GM23338 (cell line): ENCODE measurements around the gene DYSF. TPM values are rescaled to one million over a fixed set of nuclear protein-coding genes. Genes with fewer than 3 reads are reported as not detected.

ENCODE experiments used
- ATAC-seq: fragments of 200-7000 bp; cut with Tn5 transposase; 3 replicates; pipeline ENCODE4 v1.9.1; 2020
- DNase-seq: peaks from one replicate; pipeline ENCODE4 v3.0.0-alpha.2; 2015; ENCODE audit warnings: low spot score
- H2AFZ ChIP-seq: fragments of 200-600 bp; sonication (generic); 2 replicates; pipeline ENCODE4 v1.8.0; 2016; ENCODE audit warnings: antibody characterized with exemption, mild to moderate bottlenecking, moderate library complexity
- H3F3A ChIP-seq: fragments of 200-600 bp; sonication (generic); replicated peaks from 2 replicates; pipeline ENCODE4 v1.8.0; 2017; ENCODE audit warnings: antibody characterized with exemption, mixed run types, low read depth
- H3K27ac ChIP-seq: fragments of 200-600 bp; sonication (generic); 2 replicates; pipeline ENCODE4 v1.6.1; 2016; ENCODE audit warnings: low read depth
- H3K27me3 ChIP-seq: fragments of 200-600 bp; sonication (generic); 2 replicates; pipeline ENCODE4 v1.8.0; 2016; ENCODE audit warnings: mild to moderate bottlenecking, mixed run types, moderate library complexity; ENCODE audit not compliant: insufficient read depth
- H3K36me3 ChIP-seq: fragments of 200-600 bp; sonication (generic); 2 replicates; pipeline ENCODE4 v1.8.0; 2016; ENCODE audit warnings: mild to moderate bottlenecking; ENCODE audit not compliant: insufficient read depth
- H3K4me1 ChIP-seq: fragments of 200-600 bp; sonication (generic); 2 replicates; pipeline ENCODE4 v1.8.0; 2016; ENCODE audit warnings: mild to moderate bottlenecking, moderate library complexity; ENCODE audit not compliant: insufficient read depth
- H3K4me2 ChIP-seq: fragments of 200-600 bp; sonication (generic); 2 replicates; pipeline ENCODE4 v1.7.1; 2017; ENCODE audit warnings: mixed run types
- H3K4me3 ChIP-seq: fragments of 200-600 bp; sonication (generic); 2 replicates; pipeline ENCODE4 v1.6.1; 2016; ENCODE audit warnings: mixed run types
- H3K79me2 ChIP-seq: fragments of 200-600 bp; sonication (generic); replicated peaks from 2 replicates; pipeline ENCODE4 v1.8.0; 2017; ENCODE audit warnings: mild to moderate bottlenecking; ENCODE audit not compliant: insufficient read depth
- H3K9me2 ChIP-seq: fragments of 200-600 bp; sonication (generic); 2 replicates; pipeline ENCODE4 v1.8.0; 2017; ENCODE audit not compliant: insufficient read depth
- H4K20me1 ChIP-seq: fragments of 200-600 bp; sonication (generic); replicated peaks from 2 replicates; pipeline ENCODE4 v1.8.0; 2017; ENCODE audit warnings: mild to moderate bottlenecking; ENCODE audit not compliant: insufficient read depth
- H3K27ac Mint-ChIP-seq: 2 replicates; pipeline ENCODE4 v1.8.0; 2020; ENCODE audit warnings: inconsistent platforms, mild to moderate bottlenecking, moderate library complexity, mixed read lengths
- H3K27me3 Mint-ChIP-seq: 3 replicates; pipeline ENCODE4 v1.8.0; 2022; ENCODE audit warnings: low read depth, mild to moderate bottlenecking, moderate library complexity, mixed read lengths, inconsistent platforms; ENCODE audit not compliant: insufficient read depth, poor library complexity
- H3K36me3 Mint-ChIP-seq: 3 replicates; pipeline ENCODE4 v1.8.0; 2021; ENCODE audit warnings: low read depth, mild to moderate bottlenecking, inconsistent platforms, moderate library complexity, mixed read lengths
- H3K4me1 Mint-ChIP-seq: 3 replicates; pipeline ENCODE4 v1.8.0; 2020; ENCODE audit warnings: mild to moderate bottlenecking, inconsistent platforms, mixed read lengths
- H3K4me3 Mint-ChIP-seq: 3 replicates; pipeline ENCODE4 v1.8.0; 2021; ENCODE audit warnings: moderate library complexity, mild to moderate bottlenecking, inconsistent platforms, mixed read lengths
- H3K9me3 Mint-ChIP-seq: 3 replicates; pipeline ENCODE4 v1.8.0; 2020; ENCODE audit warnings: moderate library complexity, mild to moderate bottlenecking, inconsistent platforms, mixed read lengths
- CREB1 ChIP-seq: fragments of 250-450 bp; sonication (Bioruptor Pico); IDR thresholded peaks from 2 replicates; pipeline ENCODE4 v1.5.0; 2020; ENCODE audit warnings: low read depth, mild to moderate bottlenecking, moderate library complexity
- ETS1 ChIP-seq: IDR thresholded peaks from 2 replicates; pipeline ENCODE4 v1.6.1; 2016; ENCODE audit warnings: antibody characterized with exemption
- EZH2phosphoT487 ChIP-seq: fragments of 200-600 bp; sonication (generic); IDR thresholded peaks from one replicate; pipeline ENCODE4 v1.8.1; 2018; ENCODE audit warnings: antibody characterized with exemption; ENCODE audit not compliant: unreplicated experiment
- JUNB ChIP-seq: IDR thresholded peaks from one replicate; pipeline ENCODE4 v1.6.1; 2016; ENCODE audit warnings: antibody characterized with exemption; ENCODE audit not compliant: unreplicated experiment
- NANOG ChIP-seq: IDR thresholded peaks from 2 replicates; pipeline ENCODE4 v1.6.1; 2016; ENCODE audit warnings: antibody characterized with exemption, borderline replicate concordance
- STAT1 ChIP-seq: IDR thresholded peaks from one replicate; pipeline ENCODE4 v1.6.1; 2016; ENCODE audit warnings: antibody characterized with exemption; ENCODE audit not compliant: unreplicated experiment
- ZNF462 ChIP-seq: fragments of 250-450 bp; sonication (Bioruptor Pico); IDR thresholded peaks from 2 replicates; pipeline ENCODE4 v1.5.0; 2020; ENCODE audit warnings: mild to moderate bottlenecking, moderate library complexity
- polyA plus RNA-seq: library from polyadenylated mRNA; unstranded; fragments of >200 nt; fragmentation: Nextera tagmentation; extraction: Ambion mirVana; gene quantifications from 2 replicates; pipeline ENCODE4 v1.2.1, GENCODE V29; 2016
- total RNA-seq: library from RNA; depleted of rRNA; stranded (reverse); fragments of >200 nt; shearing (Covaris generic); gene quantifications from 2 replicates; pipeline ENCODE4 v1.2.3, GENCODE V29; 2014

The DYSF gene
- total and polyA plus RNA-seq, 2 experiments from 2014 or later, result 7.3 to 21.3 TPM

GRCh38 chr2:71474116-71474743 lies 20.9 kb downstream of the DYSF start:
- no peaks in the 10 kb centered on the region for H3K9me2 ChIP-seq
- H3K27me3 ChIP-seq, result no peaks in the 10 kb centered on the region
- Mint-ChIP-seq H3K36me3 (peaks cover 3% of the 10 kb centered on the region; the same call in 1 of the 3 replicates), H3K27ac (no peak overlapping the region), H3K27me3 (peaks cover 5% of the 10 kb centered on the region), H3K4me1 (peaks cover 18% of the 10 kb centered on the region), H3K4me3 (no peak overlapping the region), H3K9me3 (0 out of 3 replicates have a peak, but pooled peaks cover 3% of the 10 kb centered on the region)
- H3K4me1 ChIP-seq, result no peaks in the 10 kb centered on the region
- H3K27ac ChIP-seq, result no peak overlapping the region
- DNase-seq (no peak), ATAC-seq (no peak)
- H3K4me2 ChIP-seq, result no peak overlapping the region
- no peaks in the 10 kb centered on the region for H3K36me3 ChIP-seq
- no peaks in the 10 kb centered on the region; the same call in 1 of the 2 replicates for H4K20me1 ChIP-seq
- no peak overlapping the region for H3K4me3 ChIP-seq
- H3K79me2 ChIP-seq, result no peaks in the 10 kb centered on the region
- TF ChIP-seq EZH2phosphoT487, result no peak
- no peak for TF ChIP-seq STAT1
- no peak for TF ChIP-seq CREB1 (CRISPR knock-in tag)
- TF ChIP-seq JUNB, result no peak
- no peak for TF ChIP-seq NANOG
- TF ChIP-seq ZNF462 (CRISPR knock-in tag), result no peak
- TF ChIP-seq ETS1, result no peak
- no peaks in the 10 kb centered on the region for H3F3A ChIP-seq
- no peak overlapping the region for H2AFZ ChIP-seq
